Measurements from ENCODE around the gene PRICKLE2.
"Not testable (repeated sequence)": the region's sequence is repeated elsewhere in the genome, so short reads cannot be mapped to it uniquely, and the experiment has no call there.

PRICKLE2 gene

GRCh38 chr3:64093825-64094712 lies 131.2 kb downstream of the PRICKLE2 start:
- DNase-seq, result no peak

DNA sequence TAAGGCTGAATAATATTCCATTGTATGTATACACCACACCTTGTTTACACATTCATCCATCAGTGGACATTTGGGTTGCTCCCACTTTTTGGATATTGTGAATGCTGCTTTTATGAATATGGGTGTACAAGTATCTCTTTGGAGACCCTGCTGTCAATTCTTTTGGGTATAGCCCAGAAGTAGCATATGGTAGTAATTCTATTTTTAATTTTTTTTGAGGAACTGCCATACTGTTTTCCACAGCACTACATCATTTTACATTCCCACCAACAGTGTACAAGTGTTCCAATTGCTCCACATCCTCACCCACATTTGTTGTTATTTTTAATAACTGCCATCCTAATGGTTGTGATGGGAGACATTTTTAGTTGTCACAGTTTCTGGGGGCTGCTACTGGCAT lies 132.1 kb downstream of the PRICKLE2 start:
- no peak for DNase-seq

- no peak for DNase-seq
Measured at GRCh38 chr3:64091501-64091900, 133.8 kb downstream of the PRICKLE2 start.

GRCh38 chr3:64089386-64089785 lies 135.9 kb downstream of the PRICKLE2 start:
- not testable (repeated sequence) for DNase-seq

DNA sequence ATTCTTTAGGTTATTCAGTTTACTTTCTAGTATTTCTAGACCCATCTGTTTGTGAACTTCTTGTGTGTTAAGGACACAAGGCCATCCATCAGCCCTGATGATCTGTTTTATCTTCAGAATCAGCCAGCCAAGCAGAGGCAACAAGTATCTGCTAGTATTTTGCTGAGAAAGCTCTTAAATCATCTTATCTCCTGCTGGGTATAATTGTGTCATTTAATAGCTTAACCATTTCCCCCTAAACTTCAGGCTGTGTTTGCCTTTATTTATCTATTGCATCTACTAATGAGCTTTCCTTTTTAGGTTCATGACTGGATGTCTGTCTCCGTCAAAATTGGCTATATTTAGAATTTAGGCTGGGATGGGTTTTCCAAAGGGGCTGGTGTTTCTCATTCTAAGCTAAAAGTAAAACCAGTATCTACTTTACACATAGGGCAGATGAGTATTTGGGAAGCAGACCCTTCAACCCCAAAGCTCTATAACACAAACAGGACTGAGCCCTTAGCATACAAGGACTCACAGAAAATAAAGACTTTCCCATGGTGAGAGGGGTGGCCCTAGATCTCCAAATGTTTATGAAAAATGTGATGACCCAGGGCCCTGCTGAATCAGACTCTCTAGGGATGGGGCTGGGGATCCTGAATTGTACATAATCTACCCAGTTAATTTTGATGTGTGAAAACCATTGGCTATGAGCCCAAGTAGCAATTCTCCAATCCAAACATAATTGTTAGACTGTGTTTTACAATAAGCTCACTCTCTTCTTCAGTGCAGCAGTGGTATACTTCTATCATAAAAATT lies 136.7 kb downstream of the PRICKLE2 start:
- DNase-seq, result no peak

GRCh38 chr3:64086479-64087252 lies 138.6 kb downstream of the PRICKLE2 start:
- DNase-seq, result no peak

GRCh38 chr3:64084640-64085039 lies 140.6 kb downstream of the PRICKLE2 start:
- no peak for DNase-seq

DNA sequence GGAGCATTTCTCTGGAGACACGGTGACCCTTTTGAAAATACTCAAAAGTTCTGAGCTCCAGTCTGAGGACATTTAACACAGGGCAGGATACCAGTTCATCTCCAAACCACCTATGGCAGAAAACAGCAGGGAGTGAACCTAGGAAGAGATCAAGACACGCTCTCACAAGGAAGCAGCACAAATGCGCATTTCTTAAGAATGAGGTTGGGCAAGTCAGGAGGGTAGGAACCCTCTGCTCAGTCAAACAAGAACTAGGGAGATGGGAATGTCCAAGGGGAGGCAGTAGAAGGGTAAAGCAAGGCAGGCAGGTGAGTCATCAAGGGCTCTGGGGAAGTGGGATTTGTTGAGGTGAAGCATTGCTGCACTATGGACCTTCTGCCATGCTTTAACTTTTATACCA lies 141.7 kb downstream of the PRICKLE2 start:
- no peak for DNase-seq

DNA sequence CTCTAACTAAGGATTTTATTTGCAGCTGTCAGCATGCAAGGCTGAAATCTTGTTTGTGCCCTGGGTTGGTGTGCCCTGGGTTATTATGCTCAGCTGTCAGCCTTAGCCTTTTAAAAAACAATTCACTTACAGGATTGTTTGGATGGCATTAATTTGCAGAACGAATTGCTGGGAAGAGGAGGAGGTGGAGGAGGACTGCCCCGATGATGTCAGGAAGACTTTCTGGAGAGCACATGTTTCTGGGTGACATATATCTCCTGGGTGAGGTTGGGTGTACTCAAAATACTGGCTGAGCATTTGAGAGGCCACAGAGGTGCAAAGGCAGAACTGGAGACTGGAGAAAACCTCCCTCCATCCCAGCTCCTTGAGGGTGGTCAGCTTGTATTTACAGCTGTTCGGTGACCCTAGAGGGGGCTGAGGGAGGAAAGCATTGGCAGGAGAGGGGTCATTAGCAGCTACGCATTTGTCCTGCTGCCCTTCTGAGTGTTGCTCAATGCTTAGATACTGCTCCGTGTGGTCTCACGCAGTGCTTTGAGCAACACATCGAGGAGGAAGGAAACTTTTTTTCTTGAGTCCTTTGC lies 142.2 kb downstream of the PRICKLE2 start:
- DNase-seq, result no peak

GRCh38 chr3:64082411-64082810 lies 142.9 kb downstream of the PRICKLE2 start:
- DNase-seq, result no peak

DNA sequence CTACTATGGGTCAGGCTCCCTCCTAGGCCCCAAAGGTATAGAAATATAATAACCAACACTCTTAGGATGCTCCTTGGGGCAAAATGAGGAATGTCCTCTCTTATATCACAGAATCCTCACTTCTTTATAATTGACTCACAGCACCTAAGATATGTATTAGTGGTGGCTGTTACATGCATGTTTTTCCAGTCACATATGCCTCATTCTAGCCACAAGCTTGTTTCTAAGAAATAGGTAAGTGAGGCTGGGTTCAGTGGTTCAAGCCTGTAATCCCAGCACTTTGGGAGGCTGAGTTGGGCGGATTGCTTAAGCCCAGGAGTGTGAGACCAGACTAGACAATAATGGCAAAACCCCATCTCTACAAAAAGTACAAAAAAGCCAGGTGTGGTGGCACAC lies 144.0 kb downstream of the PRICKLE2 start:
- no peak for DNase-seq

GRCh38 chr3:64080616-64081234 lies 144.5 kb downstream of the PRICKLE2 start:
- DNase-seq, result no peak

GRCh38 chr3:64079369-64080150 lies 145.7 kb downstream of the PRICKLE2 start:
- no peak for DNase-seq

- DNase-seq, result no peak
Measured at GRCh38 chr3:64078966-64079365, 146.3 kb downstream of the PRICKLE2 start.

GRCh38 chr3:64074895-64075679 lies 150.2 kb downstream of the PRICKLE2 start:
- DNase-seq, result no peak

DNA sequence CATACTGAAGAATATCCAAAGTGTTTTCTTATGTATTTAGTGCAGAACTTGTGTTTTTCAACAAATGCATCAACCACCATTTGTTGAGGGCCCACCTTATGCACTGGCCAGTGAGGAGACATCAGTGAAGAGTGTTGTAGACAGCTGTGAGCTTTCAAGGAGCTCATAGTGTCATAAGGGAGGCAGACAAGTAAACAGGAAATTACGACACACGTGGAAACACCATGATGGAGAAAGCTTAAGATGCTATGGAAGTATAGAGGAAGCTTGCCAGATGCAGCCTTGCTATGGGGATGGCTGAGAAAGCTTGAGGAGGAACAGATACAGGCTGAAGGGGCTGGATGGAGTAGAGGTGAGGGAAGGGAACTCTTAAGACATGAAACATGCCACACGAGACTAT lies 151.2 kb downstream of the PRICKLE2 start:
- no peak for DNase-seq

DNA sequence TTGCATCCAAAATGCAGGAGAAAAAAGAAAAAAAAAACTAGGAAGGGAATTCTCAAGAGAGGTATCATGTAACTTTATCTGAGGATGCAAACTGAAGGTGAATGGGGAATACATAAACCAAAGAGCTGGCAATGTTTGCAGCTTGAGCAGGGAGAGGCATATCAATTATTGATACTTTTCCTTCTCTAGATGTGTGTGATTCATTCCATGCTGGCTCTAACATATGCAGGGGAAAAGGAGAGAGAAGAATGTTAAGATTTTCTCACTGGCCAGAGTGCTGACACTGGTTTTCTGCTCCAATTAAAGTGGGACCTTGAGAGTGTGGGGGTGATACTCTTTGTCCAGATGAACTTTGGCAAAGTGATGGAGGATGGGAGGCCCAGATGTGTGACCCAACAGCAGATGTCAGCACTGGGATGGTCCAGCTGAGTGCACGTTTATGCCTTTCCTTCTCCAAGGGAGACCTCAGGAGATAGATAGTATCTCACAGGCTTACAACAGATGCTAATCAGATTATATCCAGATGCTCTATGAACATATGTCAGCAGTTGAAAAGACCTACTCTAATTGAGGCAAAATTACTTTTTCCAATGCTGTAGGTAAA lies 152.0 kb downstream of the PRICKLE2 start:
- DNase-seq, result no peak

DNA sequence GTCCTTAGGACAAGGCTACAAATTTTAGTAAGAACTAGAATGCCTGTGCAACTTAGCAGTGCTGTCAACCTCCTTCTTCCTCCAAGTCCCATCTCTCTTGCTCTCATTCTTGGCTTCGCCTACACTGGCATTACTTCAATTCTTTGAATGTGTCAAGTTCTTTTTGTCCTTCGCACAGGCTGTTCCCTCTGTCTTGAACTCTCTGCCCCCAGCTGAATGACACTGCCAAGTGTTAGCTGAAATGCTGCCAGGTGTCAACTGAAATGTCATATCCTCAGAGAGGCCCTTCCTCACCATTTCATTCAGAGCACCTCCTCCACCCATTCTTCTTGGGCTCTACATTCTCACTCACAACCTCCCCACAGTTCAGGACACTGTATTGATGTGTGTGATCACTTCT lies 153.1 kb downstream of the PRICKLE2 start:
- no peak for DNase-seq

DNA sequence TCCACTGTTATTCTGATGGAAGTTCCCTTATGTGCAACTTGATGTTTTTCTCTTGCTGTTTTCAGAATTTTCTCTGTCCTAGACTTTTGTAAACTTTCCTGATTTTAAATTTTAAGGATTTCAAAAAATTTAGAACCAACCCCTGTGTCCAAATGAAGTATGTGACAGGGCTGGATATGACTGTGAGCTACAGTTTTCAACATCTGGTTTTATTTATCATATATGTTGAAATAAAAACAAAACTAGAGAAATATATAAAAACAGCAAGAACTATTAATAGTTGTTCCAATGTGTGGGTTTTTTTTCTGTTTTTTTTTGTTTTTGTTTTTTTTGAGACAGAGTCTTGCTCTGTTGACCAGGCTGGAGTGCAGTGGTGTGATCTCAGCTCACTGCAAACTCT lies 154.6 kb downstream of the PRICKLE2 start:
- no peak for DNase-seq

Data from KG1 (cell line).